OCI-LY7 (cell line): Measurements from ENCODE around the gene PSMD7.

Experiments used
- EZH2phosphoT487 ChIP-seq: fragments of 200-600 bp; sonication (generic); IDR thresholded peaks from 2 replicates; pipeline ENCODE4 v1.6.1; 2018; ENCODE audit warnings: low read depth, borderline replicate concordance, mild to moderate bottlenecking, mixed run types, antibody characterized with exemption, low read length, moderate library complexity, mixed read lengths
- TF ChIP-seq, protein P1 (sequence below): fragments of 200-600 bp; sonication (generic); conservative IDR thresholded peaks from 2 replicates; pipeline ENCODE4 v1.5.1; 2014; ENCODE audit warnings: mild to moderate bottlenecking, antibody characterized with exemption, low read length, moderate library complexity, mixed read lengths

- TF ChIP-seq, protein P1, sequence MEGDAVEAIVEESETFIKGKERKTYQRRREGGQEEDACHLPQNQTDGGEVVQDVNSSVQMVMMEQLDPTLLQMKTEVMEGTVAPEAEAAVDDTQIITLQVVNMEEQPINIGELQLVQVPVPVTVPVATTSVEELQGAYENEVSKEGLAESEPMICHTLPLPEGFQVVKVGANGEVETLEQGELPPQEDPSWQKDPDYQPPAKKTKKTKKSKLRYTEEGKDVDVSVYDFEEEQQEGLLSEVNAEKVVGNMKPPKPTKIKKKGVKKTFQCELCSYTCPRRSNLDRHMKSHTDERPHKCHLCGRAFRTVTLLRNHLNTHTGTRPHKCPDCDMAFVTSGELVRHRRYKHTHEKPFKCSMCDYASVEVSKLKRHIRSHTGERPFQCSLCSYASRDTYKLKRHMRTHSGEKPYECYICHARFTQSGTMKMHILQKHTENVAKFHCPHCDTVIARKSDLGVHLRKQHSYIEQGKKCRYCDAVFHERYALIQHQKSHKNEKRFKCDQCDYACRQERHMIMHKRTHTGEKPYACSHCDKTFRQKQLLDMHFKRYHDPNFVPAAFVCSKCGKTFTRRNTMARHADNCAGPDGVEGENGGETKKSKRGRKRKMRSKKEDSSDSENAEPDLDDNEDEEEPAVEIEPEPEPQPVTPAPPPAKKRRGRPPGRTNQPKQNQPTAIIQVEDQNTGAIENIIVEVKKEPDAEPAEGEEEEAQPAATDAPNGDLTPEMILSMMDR = no peak
- no peak for TF ChIP-seq EZH2phosphoT487
Measured at GRCh38 chr16:74271872-74272271, 24.7 kb upstream of the PSMD7 start.
